Activated T-cell treated with anti-CD3 and anti-CD28 coated beads, Interleukin-2, amount 50 U/mL, for 48 hours (primary cell): ENCODE data around the gene PARP6.
"Not testable (repeated sequence)": the region's sequence is repeated elsewhere in the genome, so short reads cannot be mapped to it uniquely, and the experiment has no call there.

Experiments used
- DNase-seq, 2 experiments: peaks; one replicate each; pipeline ENCODE4 v3.0.0-alpha.2; 2020

The PARP6 gene

GRCh38 chr15:72278737-72279136 lies 6.4 kb upstream of the PARP6 start:
- DNase-seq, result no peak

- DNase-seq, result no peak
Observed at GRCh38 chr15:72276326-72276700, 4.0 kb upstream of the PARP6 start.

GRCh38 chr15:72275635-72276325 lies 3.4 kb upstream of the PARP6 start:
- DNase-seq, result not testable (repeated sequence)

GRCh38 chr15:72272997-72273352 lies 621 bp upstream of the PARP6 start:
- DNase-seq, result no peak

GRCh38 chr15:72271895-72272212 lies 500 bp downstream of the PARP6 start:
- no peak for DNase-seq

- no peak for DNase-seq
Observed at GRCh38 chr15:72271221-72271620, 1.1 kb downstream of the PARP6 start.

GRCh38 chr15:72269739-72270138 lies 2.6 kb downstream of the PARP6 start:
- no peak for DNase-seq

GRCh38 chr15:72265031-72265430 lies 7.3 kb downstream of the PARP6 start:
- DNase-seq, result no peak

- DNase-seq, result no peak
Observed at GRCh38 chr15:72252663-72253299, 19.6 kb downstream of the PARP6 start.

- DNase-seq, result no peak
Observed at GRCh38 chr15:72249142-72249810, 23.1 kb downstream of the PARP6 start.

GRCh38 chr15:72248514-72248913 lies 23.8 kb downstream of the PARP6 start:
- DNase-seq, result no peak

- no peak for DNase-seq
Observed at GRCh38 chr15:72242775-72243370, 29.5 kb downstream of the PARP6 start.

- no peak for DNase-seq
Observed at GRCh38 chr15:72239652-72240051, 32.7 kb downstream of the PARP6 start.

- no peak for DNase-seq
Observed at GRCh38 chr15:72238586-72238985, 33.8 kb downstream of the PARP6 start.

GRCh38 chr15:72237853-72238224 lies 34.5 kb downstream of the PARP6 start:
- no peak for DNase-seq

- peak; percentile 83 to 85 for DNase-seq
Observed at GRCh38 chr15:72237029-72237852, 35.1 kb downstream of the PARP6 start.

- no peak for DNase-seq
Observed at GRCh38 chr15:72236381-72237003, 35.9 kb downstream of the PARP6 start.

GRCh38 chr15:72235298-72235697 lies 37.1 kb downstream of the PARP6 start:
- DNase-seq, result no peak

GRCh38 chr15:72233769-72234168 lies 38.6 kb downstream of the PARP6 start:
- no peak for DNase-seq

- DNase-seq, result peak in 1 of 2 experiments; percentile 56
Observed at GRCh38 chr15:72231833-72232478, 40.4 kb downstream of the PARP6 start.

- peak; percentile 99 for DNase-seq
Observed at GRCh38 chr15:72231066-72231832, 41.1 kb downstream of the PARP6 start, which contains the start of gene PKM. TSS of gene PKM (minus strand) at chr15:72231190. CDS start at chr15:72219097, 12,093 bp downstream.
